A549 (cell line): Measurements from ENCODE around the gene SYT6. TPM values are rescaled to one million over a fixed set of nuclear protein-coding genes. Genes with fewer than 3 reads are reported as not detected.

Experiments used
- ATAC-seq, 2 experiments: fragments of 200-7000 bp in 1 of 2; fragments of >200 bp in 1 of 2; cut with Nextera tagmentation in 1 of 2; cut with Tn5 transposase in 1 of 2; 3 replicates each; pipeline versions ENCODE4 v1.8.0 to v1.9.1; 2018 to 2020; ENCODE audit warnings: mild to moderate bottlenecking in 1 of 2, moderate library complexity in 1 of 2
- CTCF ChIA-PET: fragments of 300-600 bp; sonication (Branson Sonifier 250); formaldehyde crosslinking; extraction: SDS; loops from one replicate; lab custom pipeline; 2021; ENCODE audit warnings: antibody characterized with exemption, inconsistent platforms; lab: Yijun Ruan, JAX
- POLR2A ChIA-PET: fragments of 350-600 bp; formaldehyde crosslinking; extraction: SDS; loops from one replicate; lab custom pipeline; 2021; ENCODE audit warnings: antibody characterized with exemption, inconsistent platforms; lab: Yijun Ruan, JAX
- DNase-seq, 2 experiments: peaks; one replicate each; pipeline versions ENCODE4 v3.0.0 to v3.0.0-alpha.2; 2011 to 2016; ENCODE audit warnings: low read depth in 1 of 2, low spot score in 1 of 2
- FAIRE-seq: peaks from 2 replicates; lab custom pipeline; 2011; peaks lifted over from hg19 to GRCh38; lab: Jason Lieb, UNC
- H3K27ac ChIP-seq, 2 experiments: fragments of >200 bp; sonication (Bioruptor Twin); formaldehyde crosslinking; 3 replicates each; pipeline ENCODE4 v1.5.1; 2016 to 2017
- H3K4me1 ChIP-seq: fragments of >200 bp; sonication (Bioruptor Twin); formaldehyde crosslinking; 3 replicates; pipeline ENCODE4 v1.6.1; 2016
- H3K4me2 ChIP-seq: fragments of >200 bp; sonication (Bioruptor Twin); formaldehyde crosslinking; 3 replicates; pipeline ENCODE4 v1.6.1; 2016
- H3K4me3 ChIP-seq: fragments of >200 bp; sonication (Bioruptor Twin); formaldehyde crosslinking; 3 replicates; pipeline ENCODE4 v1.5.1; 2016
- H3K9me3 ChIP-seq: fragments of >200 bp; sonication (Bioruptor Twin); formaldehyde crosslinking; 3 replicates; pipeline ENCODE4 v1.6.1; 2016
- BCL3 ChIP-seq: fragments of >200 bp; sonication (Bioruptor Twin); formaldehyde crosslinking; IDR thresholded peaks from 3 replicates; pipeline ENCODE4 v1.6.1; 2016
- BHLHE40 ChIP-seq: IDR thresholded peaks from 2 replicates; pipeline ENCODE4 v1.6.1; 2012; ENCODE audit warnings: low read depth, low read length, inconsistent platforms
- CBX2 ChIP-seq: fragments of 200-600 bp; sonication (generic); IDR thresholded peaks from 2 replicates; pipeline ENCODE4 v1.6.1; 2016; ENCODE audit warnings: low read depth, mild to moderate bottlenecking, borderline replicate concordance
- CBX8 ChIP-seq: fragments of 200-600 bp; sonication (generic); IDR thresholded peaks from 2 replicates; pipeline ENCODE4 v1.6.1; 2016
- CHD4 ChIP-seq: fragments of 200-600 bp; sonication (generic); IDR thresholded peaks from 2 replicates; pipeline ENCODE4 v1.6.1; 2016; ENCODE audit warnings: antibody characterized with exemption, mild to moderate bottlenecking, borderline replicate concordance
- CTCF ChIP-seq: fragments of >200 bp; sonication (Bioruptor Twin); formaldehyde crosslinking; IDR thresholded peaks from 3 replicates; pipeline ENCODE4 v1.5.1; 2016
- EHF ChIP-seq: fragments of 250-450 bp; sonication (Bioruptor Pico); IDR thresholded peaks from 2 replicates; pipeline ENCODE4 v1.5.0; 2020; ENCODE audit warnings: mild to moderate bottlenecking
- EHMT2 ChIP-seq: fragments of 200-600 bp; sonication (generic); IDR thresholded peaks from 2 replicates; pipeline ENCODE4 v1.6.1; 2016; ENCODE audit warnings: antibody characterized with exemption, low read depth, mild to moderate bottlenecking, moderate library complexity
- ELK1 ChIP-seq: fragments of 150-350 bp; IDR thresholded peaks from 2 replicates; pipeline ENCODE4 v1.6.1; 2014; ENCODE audit warnings: low read depth, mild to moderate bottlenecking, low read length
- ESRRA ChIP-seq: fragments of 150-350 bp; IDR thresholded peaks from 2 replicates; pipeline ENCODE4 v1.6.1; 2014; ENCODE audit warnings: mild to moderate bottlenecking, low read length, borderline replicate concordance
- FOXS1 ChIP-seq: fragments of 250-450 bp; sonication (Bioruptor Pico); IDR thresholded peaks from 2 replicates; pipeline ENCODE4 v1.5.0; 2020; ENCODE audit warnings: mild to moderate bottlenecking, moderate library complexity
- HEYL ChIP-seq: fragments of 250-450 bp; sonication (Bioruptor Pico); IDR thresholded peaks from 2 replicates; pipeline ENCODE4 v1.8.0; 2021; ENCODE audit warnings: mild to moderate bottlenecking, moderate library complexity
- HMGXB4 ChIP-seq: fragments of 250-450 bp; sonication (Bioruptor Pico); IDR thresholded peaks from 2 replicates; pipeline ENCODE4 v1.5.0; 2021; ENCODE audit warnings: mild to moderate bottlenecking, moderate library complexity, borderline replicate concordance
- HOXB13 ChIP-seq: fragments of 250-450 bp; sonication (Bioruptor Pico); IDR thresholded peaks from 2 replicates; pipeline ENCODE4 v1.5.0; 2020; ENCODE audit warnings: low read depth, mild to moderate bottlenecking, moderate library complexity
- JUN ChIP-seq, 2 experiments: fragments of >200 bp; sonication (Bioruptor Twin); formaldehyde crosslinking; IDR thresholded peaks; 2 replicates in 1 of 2; 3 replicates in 1 of 2; pipeline ENCODE4 v1.6.1; 2016 to 2017
- KDM5A ChIP-seq: fragments of 200-600 bp; sonication (generic); IDR thresholded peaks from 2 replicates; pipeline ENCODE4 v1.6.1; 2016; ENCODE audit warnings: antibody characterized with exemption, mild to moderate bottlenecking
- MAFK ChIP-seq: fragments of 450-650 bp; IDR thresholded peaks from 2 replicates; pipeline ENCODE4 v1.6.1; 2014; ENCODE audit not compliant: partially characterized antibody
- MAX ChIP-seq: IDR thresholded peaks from 2 replicates; pipeline ENCODE4 v1.6.1; 2012
- MAZ ChIP-seq: fragments of 150-350 bp; IDR thresholded peaks from 2 replicates; pipeline ENCODE4 v1.6.1; 2014; ENCODE audit warnings: antibody characterized with exemption, low read depth, low read length, borderline replicate concordance
- NFE2L2 ChIP-seq: fragments of 150-350 bp; conservative IDR thresholded peaks from 2 replicates; pipeline ENCODE4 v1.6.1; 2014; ENCODE audit warnings: low read length
- NPAS2 ChIP-seq: fragments of 250-450 bp; sonication (Bioruptor Pico); IDR thresholded peaks from 2 replicates; pipeline ENCODE4 v1.8.0; 2022; ENCODE audit warnings: mild to moderate bottlenecking, moderate library complexity, borderline replicate concordance
- PBX3 ChIP-seq: IDR thresholded peaks from 2 replicates; pipeline ENCODE4 v1.6.1; 2012
- RAD21 ChIP-seq, 2 experiments: fragments of >200 bp in 1 of 2; sonication (Bioruptor Twin) in 1 of 2; formaldehyde crosslinking in 1 of 2; IDR thresholded peaks in 1 of 2; conservative IDR thresholded peaks in 1 of 2; 2 replicates in 1 of 2; 3 replicates in 1 of 2; pipeline ENCODE4 v1.6.1; 2012 to 2018; ENCODE audit warnings: inconsistent platforms in 1 of 2
- RFX5 ChIP-seq: fragments of 450-650 bp; IDR thresholded peaks from 2 replicates; pipeline ENCODE4 v1.7.1; 2014; ENCODE audit warnings: antibody characterized with exemption, mild to moderate bottlenecking, moderate library complexity
- ZC3H11A ChIP-seq: fragments of 450-650 bp; IDR thresholded peaks from 2 replicates; pipeline ENCODE4 v1.6.1; 2014; ENCODE audit warnings: antibody characterized with exemption, mild to moderate bottlenecking
- ZFP36 ChIP-seq: fragments of 450-650 bp; IDR thresholded peaks from 2 replicates; pipeline ENCODE4 v1.6.1; 2014; ENCODE audit warnings: borderline replicate concordance; ENCODE audit not compliant: partially characterized antibody
- WGBS: methylation state at CpG from one replicate; pipeline ENCODE4 v1.1.6; 2017; ENCODE audit errors: missing lambda C conversion rate; 5-methylcytosine and 5-hydroxymethylcytosine counted together
- polyA plus RNA-seq, 4 experiments: library from polyadenylated mRNA; depleted of rRNA in 3 of 4; stranded (reverse); fragments of >200 nt; fragmentation: RNase III in 1 of 4; extraction: RNeasy Plus Mini Kit Qiagen cat#74134 plus additional on column Dnase treatment in 1 of 4; gene quantifications; 2 replicates in 3 of 4; 3 replicates in 1 of 4; pipeline ENCODE4 v1.2.3, GENCODE V29; 2011 to 2017

The SYT6 gene
- polyA plus RNA-seq, 2 of the 4 experiments (the other 2 are of a cell fraction): 0.57 to 1.1 TPM

- 69% methylated on average over 5 of the region's 5 CpGs for WGBS
- Histone ChIP-seq H3K27ac (no peak overlapping the region), H3K9me3 (no peaks in the 10 kb centered on the region)
- CTCF ChIA-PET: interaction anchor here (0.7 to 1.1 kb wide), 4 partner anchors 9 to 267 kb away, joined by 3 to 7 read pairs (median 3); partner anchors contain the start of gene OLFML3
- DNase-seq (no peak), FAIRE-seq (no peak)
- TF ChIP-seq EHMT2 (no peak), ESRRA (no peak), PBX3 (no peak), HMGXB4 (no peak), JUN (IDR thresholded peaks at IDR 0.05) (no peak), ZC3H11A (no peak), BCL3 (no peak), CTCF (no peak), MAX (no peak), ZFP36 (no peak), HOXB13 (CRISPR knock-in tag) (no peak)
- TF ChIP-seq, all 56 proteins: peak for 0
- H3K4me2 ChIP-seq: no peak overlapping the region
- H3K4me3 ChIP-seq: no peak overlapping the region
- H3K4me1 ChIP-seq: no peaks in the 10 kb centered on the region
- no peak for ATAC-seq
- POLR2A ChIA-PET: no interaction called here
These were observed 74.0 kb downstream of the SYT6 start for GRCh38 chr1:114079596-114080190.

- ChIA-PET CTCF (no interaction called here), POLR2A (no interaction called here)
- no peak for ATAC-seq
- H3K4me1 ChIP-seq: no peaks in the 10 kb centered on the region
- 40% methylated on average over 4 of the region's 4 CpGs for WGBS
- no peak overlapping the region for H3K4me3 ChIP-seq
- H3K27ac ChIP-seq: no peak overlapping the region
- no peak for DNase-seq
- H3K9me3 ChIP-seq: 0 out of 3 replicates have a peak, but pooled peaks cover 1% of the 10 kb centered on the region
- TF ChIP-seq FOXS1 (CRISPR knock-in tag): no peak
- no peak for TF ChIP-seq NFE2L2
- no peak for TF ChIP-seq ZFP36
- no peak for TF ChIP-seq RFX5
- no peak for TF ChIP-seq BHLHE40
- no peak for TF ChIP-seq ESRRA
- TF ChIP-seq HEYL: no peak
- no peak for TF ChIP-seq CBX2
- TF ChIP-seq ELK1: no peak
- no peak for TF ChIP-seq NPAS2 (CRISPR knock-in tag)
- no peak for TF ChIP-seq EHF (CRISPR knock-in tag)
- TF ChIP-seq KDM5A: no peak
- no peak for TF ChIP-seq CHD4
- no peak for TF ChIP-seq MAFK
- no peak for TF ChIP-seq MAZ
- no peak for TF ChIP-seq RAD21 (conservative IDR thresholded peaks at IDR 0.05 in 1 of 2, IDR thresholded peaks at IDR 0.05 in 1 of 2)
- TF ChIP-seq JUN (IDR thresholded peaks at IDR 0.05): no peak
- no peak for TF ChIP-seq MAX
- TF ChIP-seq CBX8: no peak
- no peak for TF ChIP-seq HOXB13 (CRISPR knock-in tag)
- TF ChIP-seq, all 56 proteins: peak for 0
- no peak for FAIRE-seq
- H3K4me2 ChIP-seq: no peak overlapping the region
These were observed 75.6 kb downstream of the SYT6 start for GRCh38 chr1:114078116-114078515.
